ENCODE results near the gene C1QTNF4.
"Not testable (repeated sequence)": the region's sequence is repeated elsewhere in the genome, so short reads cannot be mapped to it uniquely, and the experiment has no call there.

Gene C1QTNF4

DNA sequence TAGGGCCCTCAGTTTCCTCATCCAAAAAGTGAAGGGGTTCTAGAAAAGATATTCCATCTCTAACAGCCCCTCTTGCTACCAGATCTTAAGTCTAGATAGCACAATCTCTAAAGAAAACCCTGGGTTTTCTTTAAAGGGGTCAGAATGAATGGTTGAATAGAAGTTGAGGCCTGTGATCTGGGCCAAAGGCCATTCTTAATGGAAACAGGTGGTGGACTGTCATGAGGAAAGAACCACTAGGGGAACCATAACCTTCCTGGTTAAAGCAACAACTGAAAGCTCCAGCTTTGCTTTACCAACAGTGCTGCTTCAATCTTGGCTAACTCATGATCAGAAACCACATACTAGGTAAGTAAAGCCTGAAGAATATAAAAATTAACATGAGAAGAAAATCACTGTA is 43.1 kb downstream of the C1QTNF4 start:
- no peaks in the 10 kb centered on the region for H3K27me3 ChIP-seq
- peak overlapping the region; percentile 26 to 98 for H3K4me3 ChIP-seq (ENCODE audit: low read depth in 1 of 2, low read length in 1 of 2)
- H3K9me3 ChIP-seq = no peaks in the 10 kb centered on the region
- peak overlapping the region; percentile 93 for H3K27ac ChIP-seq
- no peaks in the 10 kb centered on the region for H3K36me3 ChIP-seq
- H3K4me1 ChIP-seq (ENCODE audit: control insufficient read depth in 1 of 2, insufficient read depth in 1 of 2, low read depth in 1 of 2, low read length in 1 of 2) = peaks cover 58 to 65% of the 10 kb centered on the region in 2 experiments
- TF ChIP-seq, protein P1, sequence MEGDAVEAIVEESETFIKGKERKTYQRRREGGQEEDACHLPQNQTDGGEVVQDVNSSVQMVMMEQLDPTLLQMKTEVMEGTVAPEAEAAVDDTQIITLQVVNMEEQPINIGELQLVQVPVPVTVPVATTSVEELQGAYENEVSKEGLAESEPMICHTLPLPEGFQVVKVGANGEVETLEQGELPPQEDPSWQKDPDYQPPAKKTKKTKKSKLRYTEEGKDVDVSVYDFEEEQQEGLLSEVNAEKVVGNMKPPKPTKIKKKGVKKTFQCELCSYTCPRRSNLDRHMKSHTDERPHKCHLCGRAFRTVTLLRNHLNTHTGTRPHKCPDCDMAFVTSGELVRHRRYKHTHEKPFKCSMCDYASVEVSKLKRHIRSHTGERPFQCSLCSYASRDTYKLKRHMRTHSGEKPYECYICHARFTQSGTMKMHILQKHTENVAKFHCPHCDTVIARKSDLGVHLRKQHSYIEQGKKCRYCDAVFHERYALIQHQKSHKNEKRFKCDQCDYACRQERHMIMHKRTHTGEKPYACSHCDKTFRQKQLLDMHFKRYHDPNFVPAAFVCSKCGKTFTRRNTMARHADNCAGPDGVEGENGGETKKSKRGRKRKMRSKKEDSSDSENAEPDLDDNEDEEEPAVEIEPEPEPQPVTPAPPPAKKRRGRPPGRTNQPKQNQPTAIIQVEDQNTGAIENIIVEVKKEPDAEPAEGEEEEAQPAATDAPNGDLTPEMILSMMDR (IDR thresholded peaks at IDR 0.05) = no peak

DNA sequence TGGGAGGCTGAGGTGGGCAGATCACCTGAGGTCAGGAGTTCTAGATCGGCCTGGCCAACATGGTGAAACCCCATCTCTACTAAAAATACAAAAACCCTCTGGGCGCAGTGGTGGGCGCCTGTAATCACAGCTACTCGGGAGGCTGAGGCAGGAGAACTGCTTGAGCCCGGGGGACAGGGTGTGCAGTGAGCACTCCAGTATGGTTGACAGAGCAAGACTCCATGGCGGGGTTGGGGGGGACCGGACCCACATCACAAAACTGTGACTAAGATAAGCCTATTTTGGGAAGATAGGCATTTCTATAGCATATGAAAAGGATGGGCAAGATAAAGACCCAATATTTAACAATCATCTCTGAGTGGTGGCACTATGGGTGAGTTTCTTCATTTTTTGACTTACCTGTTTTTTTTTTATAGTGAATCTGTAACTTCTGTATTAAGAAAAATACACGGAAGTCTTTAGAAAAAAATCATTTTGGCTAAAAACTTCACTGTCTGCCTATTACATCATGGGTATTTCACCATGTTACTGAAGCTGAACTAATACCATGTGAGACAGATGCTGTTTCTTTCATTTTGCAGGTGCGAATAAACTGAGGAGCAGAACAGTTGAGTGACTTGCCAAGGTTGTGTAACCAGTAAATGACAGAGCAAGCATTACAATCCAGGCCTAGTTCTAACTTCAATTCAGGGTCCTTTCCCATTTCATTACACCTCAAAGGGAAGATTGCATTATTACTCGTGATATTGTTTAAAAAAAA is 43.7 kb downstream of the C1QTNF4 start:
- H3K4me3 ChIP-seq (ENCODE audit: low read depth in 1 of 2, low read length in 1 of 2) = peak overlapping the region; percentile 26 to 98
- TF ChIP-seq, protein P1 (IDR thresholded peaks at IDR 0.05) = no peak
- H3K9me3 ChIP-seq = no peaks in the 10 kb centered on the region
- peaks cover 58 to 65% of the 10 kb centered on the region in 2 experiments for H3K4me1 ChIP-seq (ENCODE audit: control insufficient read depth in 1 of 2, insufficient read depth in 1 of 2, low read depth in 1 of 2, low read length in 1 of 2)
- no peaks in the 10 kb centered on the region for H3K27me3 ChIP-seq
- no peaks in the 10 kb centered on the region for H3K36me3 ChIP-seq
- H3K27ac ChIP-seq = peak overlapping the region; percentile 93

DNA sequence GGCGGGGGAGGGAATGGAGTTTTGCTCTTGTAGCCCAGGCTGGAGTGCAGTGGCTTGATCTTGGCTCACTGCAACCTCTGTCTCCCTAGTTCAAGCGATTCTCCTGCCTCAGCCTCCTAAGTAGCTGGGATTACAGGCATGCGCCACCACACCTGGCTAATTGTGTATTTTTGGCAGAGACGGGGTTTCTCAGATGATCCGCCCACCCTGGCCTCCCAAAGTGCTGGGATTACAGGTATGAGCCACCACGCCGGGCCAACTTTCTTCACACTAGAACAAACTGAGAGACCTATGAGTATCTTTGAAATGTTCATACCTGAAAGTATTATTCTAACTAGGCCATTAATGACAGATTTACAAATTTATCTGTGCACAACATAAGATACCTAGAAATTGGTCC is 47.9 kb downstream of the C1QTNF4 start:
- H3K27me3 ChIP-seq; H3K9me3 ChIP-seq; H3K4me3 ChIP-seq (ENCODE audit: low read depth in 1 of 2, low read length in 1 of 2); H3K36me3 ChIP-seq: not testable (repeated sequence)
- Histone ChIP-seq H3K27ac (peak overlapping the region; percentile 9), H3K4me1 (ENCODE audit: control insufficient read depth in 1 of 2, insufficient read depth in 1 of 2, low read depth in 1 of 2, low read length in 1 of 2) (peaks cover 46 to 47% of the 10 kb centered on the region in 2 experiments)

DNA sequence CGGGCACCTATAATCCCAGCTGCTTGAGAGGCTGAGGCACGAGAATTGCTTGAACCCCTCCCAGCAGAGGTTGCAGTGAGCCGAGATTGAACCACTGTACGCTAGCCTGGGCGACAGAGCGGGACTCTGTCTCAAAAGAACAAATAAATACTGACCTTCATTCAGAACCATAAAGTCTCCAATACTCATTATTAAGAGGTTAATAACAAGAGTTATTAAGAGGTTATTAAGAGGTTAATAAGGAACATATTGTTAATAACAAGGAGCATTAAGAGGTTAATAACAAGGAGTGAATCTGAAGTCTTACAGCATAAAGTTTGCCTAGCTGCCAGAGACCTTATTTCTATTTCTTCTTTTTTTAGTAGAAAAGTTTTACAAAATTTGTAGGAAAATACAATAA is 48.9 kb downstream of the C1QTNF4 start:
- Histone ChIP-seq H3K4me1 (ENCODE audit: control insufficient read depth in 1 of 2, insufficient read depth in 1 of 2, low read depth in 1 of 2, low read length in 1 of 2) (peaks cover 38 to 41% of the 10 kb centered on the region in 2 experiments), H3K4me3 (ENCODE audit: low read depth in 1 of 2, low read length in 1 of 2) (no peak overlapping the region), H3K27me3 (no peaks in the 10 kb centered on the region), H3K27ac (no peak overlapping the region), H3K36me3 (no peaks in the 10 kb centered on the region), H3K9me3 (no peaks in the 10 kb centered on the region)
- TF ChIP-seq, protein P1 (IDR thresholded peaks at IDR 0.05) = no peak

DNA sequence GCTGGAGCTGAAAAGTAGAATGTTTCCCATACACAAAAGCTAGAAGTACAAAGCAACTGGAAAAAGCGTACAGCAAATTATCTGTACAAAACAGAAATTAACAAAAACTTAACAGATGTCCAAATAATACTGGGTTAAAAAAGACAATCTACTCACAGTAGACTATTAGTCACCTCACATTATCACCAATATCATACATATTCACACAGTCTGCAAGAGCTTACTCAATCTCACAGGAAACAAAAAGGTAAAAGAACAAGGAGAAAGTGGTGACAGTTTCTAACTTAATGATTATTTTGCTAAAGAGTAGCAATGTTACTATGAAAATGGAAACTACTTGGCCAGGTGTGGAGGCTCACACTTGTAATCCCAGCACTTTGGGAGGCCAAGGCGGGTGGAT is 53.1 kb downstream of the C1QTNF4 start:
- Histone ChIP-seq H3K27ac (no peak overlapping the region), H3K4me3 (ENCODE audit: low read depth in 1 of 2, low read length in 1 of 2) (no peak overlapping the region), H3K27me3 (no peaks in the 10 kb centered on the region), H3K9me3 (no peaks in the 10 kb centered on the region), H3K36me3 (peaks cover 3% of the 10 kb centered on the region), H3K4me1 (ENCODE audit: control insufficient read depth in 1 of 2, insufficient read depth in 1 of 2, low read depth in 1 of 2, low read length in 1 of 2) (peaks cover 3 to 12% of the 10 kb centered on the region in 2 experiments)
- TF ChIP-seq, protein P1 (IDR thresholded peaks at IDR 0.05) = no peak

DNA sequence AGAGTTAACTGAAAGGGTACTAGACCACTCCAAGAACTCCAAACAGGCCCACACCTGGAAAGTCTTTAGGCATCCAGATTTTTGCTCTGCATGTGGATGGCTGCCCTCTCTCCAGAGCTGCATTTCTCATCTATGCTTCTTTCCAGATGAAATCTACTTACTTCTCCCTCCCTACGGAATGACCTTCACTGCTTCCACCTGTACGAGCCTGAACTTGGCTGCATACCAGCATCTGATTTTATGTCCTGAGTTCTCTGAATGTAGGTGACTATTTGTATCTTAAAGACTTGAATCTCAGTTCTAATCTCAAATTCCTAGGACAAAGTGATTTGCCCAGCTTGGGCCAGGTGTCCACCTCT is 54.6 kb downstream of the C1QTNF4 start:
- Histone ChIP-seq H3K27ac (no peak overlapping the region), H3K27me3 (no peaks in the 10 kb centered on the region), H3K4me3 (ENCODE audit: low read depth in 1 of 2, low read length in 1 of 2) (no peak overlapping the region), H3K36me3 (peaks cover 9% of the 10 kb centered on the region), H3K4me1 (ENCODE audit: control insufficient read depth in 1 of 2, insufficient read depth in 1 of 2, low read depth in 1 of 2, low read length in 1 of 2) (peaks cover 3 to 12% of the 10 kb centered on the region in 2 experiments), H3K9me3 (no peaks in the 10 kb centered on the region)
- TF ChIP-seq, protein P1 (IDR thresholded peaks at IDR 0.05) = no peak

Measured in neutrophil (primary cell).